GM23338 (cell line): ENCODE results near the gene CTXN1. TPM values are rescaled to one million over a fixed set of nuclear protein-coding genes. Genes with fewer than 3 reads are reported as not detected.
A peak's percentile ranks its signal among the peaks of the same experiment; 100 is the strongest.

Experiments
- ATAC-seq: fragments of 200-7000 bp; cut with Tn5 transposase; 3 replicates; pipeline ENCODE4 v1.9.1; 2020
- DNase-seq: peaks from one replicate; pipeline ENCODE4 v3.0.0-alpha.2; 2015; ENCODE audit warnings: low spot score
- H2AFZ ChIP-seq: fragments of 200-600 bp; sonication (generic); 2 replicates; pipeline ENCODE4 v1.8.0; 2016; ENCODE audit warnings: antibody characterized with exemption, mild to moderate bottlenecking, moderate library complexity
- H3F3A ChIP-seq: fragments of 200-600 bp; sonication (generic); replicated peaks from 2 replicates; pipeline ENCODE4 v1.8.0; 2017; ENCODE audit warnings: antibody characterized with exemption, mixed run types, low read depth
- H3K27ac ChIP-seq: fragments of 200-600 bp; sonication (generic); 2 replicates; pipeline ENCODE4 v1.6.1; 2016; ENCODE audit warnings: low read depth
- H3K27me3 ChIP-seq: fragments of 200-600 bp; sonication (generic); 2 replicates; pipeline ENCODE4 v1.8.0; 2016; ENCODE audit warnings: mild to moderate bottlenecking, mixed run types, moderate library complexity; ENCODE audit not compliant: insufficient read depth
- H3K36me3 ChIP-seq: fragments of 200-600 bp; sonication (generic); 2 replicates; pipeline ENCODE4 v1.8.0; 2016; ENCODE audit warnings: mild to moderate bottlenecking; ENCODE audit not compliant: insufficient read depth
- H3K4me1 ChIP-seq: fragments of 200-600 bp; sonication (generic); 2 replicates; pipeline ENCODE4 v1.8.0; 2016; ENCODE audit warnings: mild to moderate bottlenecking, moderate library complexity; ENCODE audit not compliant: insufficient read depth
- H3K4me2 ChIP-seq: fragments of 200-600 bp; sonication (generic); 2 replicates; pipeline ENCODE4 v1.7.1; 2017; ENCODE audit warnings: mixed run types
- H3K4me3 ChIP-seq: fragments of 200-600 bp; sonication (generic); 2 replicates; pipeline ENCODE4 v1.6.1; 2016; ENCODE audit warnings: mixed run types
- H3K79me2 ChIP-seq: fragments of 200-600 bp; sonication (generic); replicated peaks from 2 replicates; pipeline ENCODE4 v1.8.0; 2017; ENCODE audit warnings: mild to moderate bottlenecking; ENCODE audit not compliant: insufficient read depth
- H3K9me2 ChIP-seq: fragments of 200-600 bp; sonication (generic); 2 replicates; pipeline ENCODE4 v1.8.0; 2017; ENCODE audit not compliant: insufficient read depth
- H4K20me1 ChIP-seq: fragments of 200-600 bp; sonication (generic); replicated peaks from 2 replicates; pipeline ENCODE4 v1.8.0; 2017; ENCODE audit warnings: mild to moderate bottlenecking; ENCODE audit not compliant: insufficient read depth
- H3K27ac Mint-ChIP-seq: 2 replicates; pipeline ENCODE4 v1.8.0; 2020; ENCODE audit warnings: inconsistent platforms, mild to moderate bottlenecking, moderate library complexity, mixed read lengths
- H3K27me3 Mint-ChIP-seq: 3 replicates; pipeline ENCODE4 v1.8.0; 2022; ENCODE audit warnings: low read depth, mild to moderate bottlenecking, moderate library complexity, mixed read lengths, inconsistent platforms; ENCODE audit not compliant: insufficient read depth, poor library complexity
- H3K36me3 Mint-ChIP-seq: 3 replicates; pipeline ENCODE4 v1.8.0; 2021; ENCODE audit warnings: low read depth, mild to moderate bottlenecking, inconsistent platforms, moderate library complexity, mixed read lengths
- H3K4me1 Mint-ChIP-seq: 3 replicates; pipeline ENCODE4 v1.8.0; 2020; ENCODE audit warnings: mild to moderate bottlenecking, inconsistent platforms, mixed read lengths
- H3K4me3 Mint-ChIP-seq: 3 replicates; pipeline ENCODE4 v1.8.0; 2021; ENCODE audit warnings: moderate library complexity, mild to moderate bottlenecking, inconsistent platforms, mixed read lengths
- H3K9me3 Mint-ChIP-seq: 3 replicates; pipeline ENCODE4 v1.8.0; 2020; ENCODE audit warnings: moderate library complexity, mild to moderate bottlenecking, inconsistent platforms, mixed read lengths
- CREB1 ChIP-seq: fragments of 250-450 bp; sonication (Bioruptor Pico); IDR thresholded peaks from 2 replicates; pipeline ENCODE4 v1.5.0; 2020; ENCODE audit warnings: low read depth, mild to moderate bottlenecking, moderate library complexity
- JUNB ChIP-seq: IDR thresholded peaks from one replicate; pipeline ENCODE4 v1.6.1; 2016; ENCODE audit warnings: antibody characterized with exemption; ENCODE audit not compliant: unreplicated experiment
- NANOG ChIP-seq: IDR thresholded peaks from 2 replicates; pipeline ENCODE4 v1.6.1; 2016; ENCODE audit warnings: antibody characterized with exemption, borderline replicate concordance
- POLR2AphosphoS5 ChIP-seq: IDR thresholded peaks from 2 replicates; pipeline ENCODE4 v1.6.1; 2016; ENCODE audit warnings: antibody characterized with exemption, low read depth
- ZNF114 ChIP-seq: fragments of 250-450 bp; sonication (Bioruptor Pico); IDR thresholded peaks from 2 replicates; pipeline ENCODE4 v1.5.0; 2020; ENCODE audit warnings: mild to moderate bottlenecking, moderate library complexity
- ZNF331 ChIP-seq: fragments of 250-450 bp; sonication (Bioruptor Pico); IDR thresholded peaks from 2 replicates; pipeline ENCODE4 v1.5.0; 2020; ENCODE audit warnings: low read depth, mild to moderate bottlenecking, moderate library complexity
- polyA plus RNA-seq: library from polyadenylated mRNA; unstranded; fragments of >200 nt; fragmentation: Nextera tagmentation; extraction: Ambion mirVana; gene quantifications from 2 replicates; pipeline ENCODE4 v1.2.1, GENCODE V29; 2016
- total RNA-seq: library from RNA; depleted of rRNA; stranded (reverse); fragments of >200 nt; shearing (Covaris generic); gene quantifications from 2 replicates; pipeline ENCODE4 v1.2.3, GENCODE V29; 2014
- TF ChIP-seq, protein P1 (sequence below), 2 experiments: fragments of 200-600 bp in 1 of 2; sonication (generic) in 1 of 2; conservative IDR thresholded peaks; 2 replicates each; pipeline versions ENCODE4 v1.5.1 to v1.6.1; 2016 to 2017; ENCODE audit warnings: antibody characterized with exemption in 2 of 2, low read depth in 2 of 2, mild to moderate bottlenecking in 2 of 2, moderate library complexity in 1 of 2
- TF ChIP-seq, protein P2 (sequence below): IDR thresholded peaks from one replicate; pipeline ENCODE4 v1.6.1; 2018; ENCODE audit warnings: antibody characterized with exemption; ENCODE audit not compliant: unreplicated experiment
- TF ChIP-seq, protein P3 (sequence below): IDR thresholded peaks from 2 replicates; pipeline ENCODE4 v1.6.1; 2016; ENCODE audit warnings: antibody characterized with exemption

Gene CTXN1
- total and polyA plus RNA-seq, 2 experiments from 2014 or later: 22.5 to 52.4 TPM

DNA sequence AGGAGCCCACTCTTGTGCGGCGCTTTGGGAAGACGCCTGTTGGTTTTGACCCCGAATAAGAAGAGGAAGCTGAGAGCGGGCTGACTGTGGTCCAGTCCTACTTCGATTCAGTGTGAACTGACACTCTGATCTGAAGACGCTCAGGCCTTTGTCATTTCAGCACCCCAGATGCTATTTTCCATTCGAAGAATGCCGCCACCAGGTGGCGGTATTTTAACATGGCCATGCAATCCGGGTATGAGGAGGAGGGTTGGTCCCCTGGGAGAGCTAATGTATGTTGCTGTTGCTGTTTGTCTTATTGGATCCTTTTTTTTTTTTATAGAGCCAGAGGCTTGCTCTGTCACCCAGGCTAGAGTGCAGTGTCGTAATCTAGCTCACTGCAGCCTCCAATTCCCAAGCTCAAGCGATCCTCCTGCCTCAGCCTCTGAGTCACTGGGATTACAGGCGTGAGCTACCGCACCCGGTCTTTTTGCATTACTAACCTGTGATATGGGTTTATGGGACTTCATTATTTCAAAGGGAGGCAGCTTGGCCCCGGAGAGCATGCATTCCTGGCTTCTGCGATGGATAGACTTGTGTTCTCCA, 18.3 kb upstream of the CTXN1 start:
- Histone ChIP-seq H3K4me1 (no peaks in the 10 kb centered on the region; the same call in 1 of the 2 replicates), H4K20me1 (peaks cover 10% of the 10 kb centered on the region; the same call in 1 of the 2 replicates), H3K4me3 (peak overlapping the region; percentile 57), H3K4me2 (peak overlapping the region; percentile 79), H3K27me3 (no peaks in the 10 kb centered on the region), H3F3A (peaks cover 6% of the 10 kb centered on the region; the same call in 1 of the 2 replicates), H3K9me2 (no peaks in the 10 kb centered on the region), H3K36me3 (peaks cover 5% of the 10 kb centered on the region; the same call in 1 of the 2 replicates), H3K79me2 (peaks cover 46% of the 10 kb centered on the region), H2AFZ (no peak overlapping the region), H3K27ac (peak overlapping the region; percentile 90)
- ATAC-seq (peak; percentile 61), DNase-seq (peak; percentile 94)
- no peak for TF ChIP-seq JUNB
- TF ChIP-seq, protein P1, sequence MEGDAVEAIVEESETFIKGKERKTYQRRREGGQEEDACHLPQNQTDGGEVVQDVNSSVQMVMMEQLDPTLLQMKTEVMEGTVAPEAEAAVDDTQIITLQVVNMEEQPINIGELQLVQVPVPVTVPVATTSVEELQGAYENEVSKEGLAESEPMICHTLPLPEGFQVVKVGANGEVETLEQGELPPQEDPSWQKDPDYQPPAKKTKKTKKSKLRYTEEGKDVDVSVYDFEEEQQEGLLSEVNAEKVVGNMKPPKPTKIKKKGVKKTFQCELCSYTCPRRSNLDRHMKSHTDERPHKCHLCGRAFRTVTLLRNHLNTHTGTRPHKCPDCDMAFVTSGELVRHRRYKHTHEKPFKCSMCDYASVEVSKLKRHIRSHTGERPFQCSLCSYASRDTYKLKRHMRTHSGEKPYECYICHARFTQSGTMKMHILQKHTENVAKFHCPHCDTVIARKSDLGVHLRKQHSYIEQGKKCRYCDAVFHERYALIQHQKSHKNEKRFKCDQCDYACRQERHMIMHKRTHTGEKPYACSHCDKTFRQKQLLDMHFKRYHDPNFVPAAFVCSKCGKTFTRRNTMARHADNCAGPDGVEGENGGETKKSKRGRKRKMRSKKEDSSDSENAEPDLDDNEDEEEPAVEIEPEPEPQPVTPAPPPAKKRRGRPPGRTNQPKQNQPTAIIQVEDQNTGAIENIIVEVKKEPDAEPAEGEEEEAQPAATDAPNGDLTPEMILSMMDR (conservative IDR thresholded peaks at IDR 0.05; ENCODE audit: low read depth in 2 of 2): peak; percentile 85 to 90
- H3K36me3 Mint-ChIP-seq: peaks cover 52% of the 10 kb centered on the region
- H3K27me3 Mint-ChIP-seq: peaks cover 18% of the 10 kb centered on the region
- H3K27ac Mint-ChIP-seq: peak overlapping the region; percentile 100
- H3K9me3 Mint-ChIP-seq: peaks cover 14% of the 10 kb centered on the region
- H3K4me1 Mint-ChIP-seq: peaks cover 13% of the 10 kb centered on the region; the same call in 2 of the 3 replicates
- peak overlapping the region; percentile 94 for H3K4me3 Mint-ChIP-seq

DNA sequence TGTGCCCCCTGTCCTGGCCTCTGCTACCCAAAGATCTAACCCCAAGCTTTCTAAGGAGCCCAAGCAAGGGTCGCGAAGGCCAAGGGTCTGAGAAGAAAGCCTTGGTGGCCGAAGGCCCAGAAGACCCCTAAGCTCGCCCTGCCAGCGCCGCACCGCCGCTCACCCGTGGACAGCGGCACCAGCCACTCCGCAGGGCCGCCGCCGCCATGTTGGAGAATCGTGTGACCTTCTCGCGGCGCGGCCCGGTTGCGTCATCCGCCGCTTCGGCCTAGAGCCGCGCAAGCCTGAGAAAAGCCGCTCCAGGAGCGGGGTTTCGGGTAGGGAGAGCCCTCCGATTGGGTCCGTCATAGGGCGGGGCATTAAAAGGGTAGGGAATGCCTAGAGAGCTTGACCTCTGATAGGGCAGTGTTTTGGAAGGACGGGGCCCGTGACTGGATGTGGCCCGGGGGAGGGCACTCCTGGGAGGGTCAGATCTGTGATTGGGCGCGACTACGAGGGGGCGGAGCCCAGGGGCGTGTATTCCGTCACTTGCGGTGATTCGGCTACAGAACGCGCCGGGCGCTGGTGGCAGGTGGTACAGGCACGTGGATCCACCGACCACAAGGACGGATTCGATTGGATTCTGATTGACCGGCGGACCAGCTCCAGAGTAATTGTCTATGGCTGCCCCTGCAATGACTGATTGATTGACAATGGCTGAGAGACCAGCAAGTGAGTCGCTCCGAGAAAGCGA, 17.7 kb upstream of the CTXN1 start, which contains the start of gene TIMM44:
TSS of gene TIMM44 (minus strand) at position 223 of the 733 bp plus-strand sequence. CDS start at position 208, 15 bp downstream.
- no peaks in the 10 kb centered on the region; the same call in 1 of the 2 replicates for H3K4me1 ChIP-seq
- no peaks in the 10 kb centered on the region for H3K9me2 ChIP-seq
- H2AFZ ChIP-seq: peak within 1 kb of the TSS; percentile 68; the same call in 1 of the 2 replicates
- Mint-ChIP-seq H3K27me3 (peaks cover 18% of the 10 kb centered on the region), H3K27ac (peak within 1 kb of the TSS; percentile 100), H3K36me3 (peaks cover 53% of the 10 kb centered on the region), H3K4me3 (peak within 1 kb of the TSS; percentile 94), H3K9me3 (peaks cover 14% of the 10 kb centered on the region), H3K4me1 (peaks cover 13% of the 10 kb centered on the region; the same call in 2 of the 3 replicates)
- peak within 1 kb of the TSS; percentile 99 for H3K4me3 ChIP-seq
- H3K4me2 ChIP-seq: peak within 1 kb of the TSS; percentile 94
- H3K27me3 ChIP-seq: no peaks in the 10 kb centered on the region
- peak; percentile 95 for TF ChIP-seq POLR2AphosphoS5
- no peak for TF ChIP-seq ZNF114 (CRISPR knock-in tag)
- TF ChIP-seq, protein P2, sequence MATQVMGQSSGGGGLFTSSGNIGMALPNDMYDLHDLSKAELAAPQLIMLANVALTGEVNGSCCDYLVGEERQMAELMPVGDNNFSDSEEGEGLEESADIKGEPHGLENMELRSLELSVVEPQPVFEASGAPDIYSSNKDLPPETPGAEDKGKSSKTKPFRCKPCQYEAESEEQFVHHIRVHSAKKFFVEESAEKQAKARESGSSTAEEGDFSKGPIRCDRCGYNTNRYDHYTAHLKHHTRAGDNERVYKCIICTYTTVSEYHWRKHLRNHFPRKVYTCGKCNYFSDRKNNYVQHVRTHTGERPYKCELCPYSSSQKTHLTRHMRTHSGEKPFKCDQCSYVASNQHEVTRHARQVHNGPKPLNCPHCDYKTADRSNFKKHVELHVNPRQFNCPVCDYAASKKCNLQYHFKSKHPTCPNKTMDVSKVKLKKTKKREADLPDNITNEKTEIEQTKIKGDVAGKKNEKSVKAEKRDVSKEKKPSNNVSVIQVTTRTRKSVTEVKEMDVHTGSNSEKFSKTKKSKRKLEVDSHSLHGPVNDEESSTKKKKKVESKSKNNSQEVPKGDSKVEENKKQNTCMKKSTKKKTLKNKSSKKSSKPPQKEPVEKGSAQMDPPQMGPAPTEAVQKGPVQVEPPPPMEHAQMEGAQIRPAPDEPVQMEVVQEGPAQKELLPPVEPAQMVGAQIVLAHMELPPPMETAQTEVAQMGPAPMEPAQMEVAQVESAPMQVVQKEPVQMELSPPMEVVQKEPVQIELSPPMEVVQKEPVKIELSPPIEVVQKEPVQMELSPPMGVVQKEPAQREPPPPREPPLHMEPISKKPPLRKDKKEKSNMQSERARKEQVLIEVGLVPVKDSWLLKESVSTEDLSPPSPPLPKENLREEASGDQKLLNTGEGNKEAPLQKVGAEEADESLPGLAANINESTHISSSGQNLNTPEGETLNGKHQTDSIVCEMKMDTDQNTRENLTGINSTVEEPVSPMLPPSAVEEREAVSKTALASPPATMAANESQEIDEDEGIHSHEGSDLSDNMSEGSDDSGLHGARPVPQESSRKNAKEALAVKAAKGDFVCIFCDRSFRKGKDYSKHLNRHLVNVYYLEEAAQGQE: no peak
- peak; percentile 92 for TF ChIP-seq CREB1 (CRISPR knock-in tag)
- TF ChIP-seq ZNF331 (CRISPR knock-in tag): no peak
- TF ChIP-seq, protein P3, sequence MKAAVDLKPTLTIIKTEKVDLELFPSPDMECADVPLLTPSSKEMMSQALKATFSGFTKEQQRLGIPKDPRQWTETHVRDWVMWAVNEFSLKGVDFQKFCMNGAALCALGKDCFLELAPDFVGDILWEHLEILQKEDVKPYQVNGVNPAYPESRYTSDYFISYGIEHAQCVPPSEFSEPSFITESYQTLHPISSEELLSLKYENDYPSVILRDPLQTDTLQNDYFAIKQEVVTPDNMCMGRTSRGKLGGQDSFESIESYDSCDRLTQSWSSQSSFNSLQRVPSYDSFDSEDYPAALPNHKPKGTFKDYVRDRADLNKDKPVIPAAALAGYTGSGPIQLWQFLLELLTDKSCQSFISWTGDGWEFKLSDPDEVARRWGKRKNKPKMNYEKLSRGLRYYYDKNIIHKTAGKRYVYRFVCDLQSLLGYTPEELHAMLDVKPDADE: no peak
- TF ChIP-seq NANOG: no peak
- DNase-seq (peak; percentile 100), ATAC-seq (peak; percentile 98)
- H3K79me2 ChIP-seq: peaks cover 53% of the 10 kb centered on the region
- H3F3A ChIP-seq: peaks cover 6% of the 10 kb centered on the region; the same call in 1 of the 2 replicates
- H3K27ac ChIP-seq: peak within 1 kb of the TSS; percentile 97
- peaks cover 17% of the 10 kb centered on the region for H4K20me1 ChIP-seq
- peaks cover 10% of the 10 kb centered on the region for H3K36me3 ChIP-seq
